A673 (cell line): ENCODE data around the gene EXT2. TPM values are rescaled to one million over a fixed set of nuclear protein-coding genes. Genes with fewer than 3 reads are reported as not detected.

ENCODE experiments used
- BruUV-seq: library from RNA; stranded (reverse); fragments of 400-500 nt; replicated peaks from 2 replicates; lab custom pipeline; 2021; lab: Mats Ljungman, UMichigan
- CTCF ChIA-PET: fragments of 300-600 bp; sonication (Branson Sonifier 250); formaldehyde crosslinking; loops from one replicate; lab custom pipeline; 2022; ENCODE audit warnings: antibody characterized with exemption; lab: Charles Lee
- POLR2A ChIA-PET: fragments of 300-600 bp; sonication (Branson Sonifier 250); formaldehyde crosslinking; loops from one replicate; lab custom pipeline; 2022; ENCODE audit warnings: antibody characterized with exemption; ENCODE audit not compliant: low non-redundant PET; lab: Charles Lee
- DNase-seq: peaks from one replicate; pipeline ENCODE4 v3.0.0-alpha.2; 2015; ENCODE audit warnings: low spot score
- H3K27ac ChIP-seq: fragments of 200-600 bp; sonication (generic); 2 replicates; pipeline ENCODE4 v1.5.1; 2016; ENCODE audit warnings: mixed run types, low read depth, mild to moderate bottlenecking, mixed read lengths, antibody characterized with exemption, low read length; ENCODE audit not compliant: poor library complexity, severe bottlenecking
- H3K27me3 ChIP-seq: fragments of 200-600 bp; sonication (generic); replicated peaks from 2 replicates; pipeline ENCODE4 v1.6.1; 2017; ENCODE audit warnings: mixed run types, low read depth, mild to moderate bottlenecking, mixed read lengths, antibody characterized with exemption, low read length; ENCODE audit not compliant: insufficient read depth, poor library complexity
- H3K36me3 ChIP-seq: fragments of 200-600 bp; sonication (generic); 2 replicates; pipeline ENCODE4 v1.6.1; 2016; ENCODE audit warnings: mixed run types, mild to moderate bottlenecking, mixed read lengths, antibody characterized with exemption, low read length; ENCODE audit not compliant: insufficient read depth, poor library complexity, severe bottlenecking
- H3K4me1 ChIP-seq: fragments of 200-600 bp; sonication (generic); 2 replicates; pipeline ENCODE4 v1.6.1; 2017; ENCODE audit warnings: mixed run types, mild to moderate bottlenecking, mixed read lengths, antibody characterized with exemption, low read length; ENCODE audit not compliant: insufficient read depth, poor library complexity, severe bottlenecking
- H3K4me3 ChIP-seq: fragments of 200-600 bp; sonication (generic); 2 replicates; pipeline ENCODE4 v1.5.1; 2016; ENCODE audit warnings: low read depth, mixed run types, mild to moderate bottlenecking, mixed read lengths, low read length; ENCODE audit not compliant: poor library complexity, severe bottlenecking
- H3K9me3 ChIP-seq: fragments of 200-600 bp; sonication (generic); 2 replicates; pipeline ENCODE4 v1.6.1; 2016; ENCODE audit warnings: mixed run types, low read depth, mild to moderate bottlenecking, mixed read lengths, antibody characterized with exemption, low read length; ENCODE audit not compliant: poor library complexity, severe bottlenecking
- CTCF ChIP-seq: fragments of 300-800, 200-600 bp; sonication (generic); conservative IDR thresholded peaks from 2 replicates; pipeline ENCODE4 v1.5.1; 2017; ENCODE audit warnings: low read depth, mild to moderate bottlenecking, antibody characterized with exemption, low read length, moderate library complexity, mixed read lengths
- EZH2 ChIP-seq: fragments of 200-600 bp; sonication (generic); IDR thresholded peaks from 2 replicates; pipeline ENCODE4 v1.6.1; 2017; ENCODE audit warnings: borderline replicate concordance, low read depth, mild to moderate bottlenecking, mixed read lengths, antibody characterized with exemption, low read length; ENCODE audit not compliant: poor library complexity, severe bottlenecking
- intact Hi-C: fragments of 100-400 bp; cut with micrococcal nuclease; formaldehyde crosslinking; loops from one replicate; pipeline ENCODE4 v1.10.0; 2022; ENCODE audit not compliant: unreplicated experiment
- total RNA-seq: library from RNA; stranded (reverse); gene quantifications from 2 replicates; pipeline ENCODE4 v1.2.3, GENCODE V29; 2021

EXT2 gene
- total RNA-seq, 1 experiment from 2014 or later, result 123 TPM

GRCh38 chr11:44286268-44286880 is 190.9 kb downstream of the EXT2 start:
- Histone ChIP-seq H3K36me3 (peaks cover 16% of the 10 kb centered on the region), H3K4me1 (peaks cover 51% of the 10 kb centered on the region), H3K9me3 (no peaks in the 10 kb centered on the region), H3K27ac (peak overlapping the region; percentile 53), H3K27me3 (no peaks in the 10 kb centered on the region), H3K4me3 (no peak overlapping the region)
- TF ChIP-seq CTCF (peak; percentile 100), EZH2 (no peak)
- CTCF ChIA-PET, result interaction anchor here (0.6 to 0.9 kb wide), 3 partner anchors 10 to 279 kb away, joined by 4 to 5 read pairs (median 4); no protein-coding TSS in a partner anchor
- intact Hi-C loops, result loop anchor here (1.0 to 5.0 kb wide), 3 partner anchors 101 to 252 kb away; no protein-coding TSS in a partner anchor
- BruUV-seq, result no TSS peak
- peak; percentile 91 for DNase-seq
- POLR2A ChIA-PET, result interaction anchor here (0.5 kb wide), 1 partner anchor 93 kb away, joined by 5 read pairs; no protein-coding TSS in a partner anchor

- CTCF ChIA-PET, result no interaction called here
- DNase-seq, result no peak
- Histone ChIP-seq H3K27ac (peak overlapping the region; percentile 20), H3K36me3 (peaks cover 16% of the 10 kb centered on the region), H3K4me1 (peaks cover 51% of the 10 kb centered on the region), H3K9me3 (no peaks in the 10 kb centered on the region), H3K4me3 (no peak overlapping the region), H3K27me3 (no peaks in the 10 kb centered on the region)
- intact Hi-C loops, result loop anchor here (1.0 to 5.0 kb wide), 3 partner anchors 100 to 251 kb away; no protein-coding TSS in a partner anchor
- TF ChIP-seq CTCF (no peak), EZH2 (no peak)
- POLR2A ChIA-PET, result interaction anchor here (0.9 kb wide), 1 partner anchor 27 kb away, joined by 4 read pairs; no protein-coding TSS in a partner anchor
- BruUV-seq, result no TSS peak
Measured at GRCh38 chr11:44286911-44287310, 191.4 kb downstream of the EXT2 start.

- POLR2A ChIA-PET, result interaction anchor here (0.6 to 0.9 kb wide), 2 partner anchors 25 to 252 kb away, joined by 4 read pairs; no protein-coding TSS in a partner anchor
- Histone ChIP-seq H3K36me3 (peaks cover 16% of the 10 kb centered on the region), H3K4me1 (peaks cover 51% of the 10 kb centered on the region), H3K27me3 (no peaks in the 10 kb centered on the region), H3K4me3 (no peak overlapping the region), H3K27ac (peak overlapping the region; percentile 39), H3K9me3 (no peaks in the 10 kb centered on the region)
- BruUV-seq, result no TSS peak
- no peak for DNase-seq
- TF ChIP-seq CTCF (no peak), EZH2 (no peak)
- intact Hi-C loops, result loop anchor here (5.0 kb wide), 1 partner anchor 99 kb away; no protein-coding TSS in a partner anchor
- CTCF ChIA-PET, result interaction anchor here (1.2 kb wide), 1 partner anchor 39 kb away, joined by 3 read pairs; no protein-coding TSS in a partner anchor
Measured at GRCh38 chr11:44288133-44288526, 192.7 kb downstream of the EXT2 start.
